Measurements from ENCODE around the gene ADSL. TPM values are rescaled to one million over a fixed set of nuclear protein-coding genes. Genes with fewer than 3 reads are reported as not detected.
"Not testable (repeated sequence)": the region's sequence is repeated elsewhere in the genome, so short reads cannot be mapped to it uniquely, and the experiment has no call there.

Gene ADSL
- total RNA-seq: 100 to 1,000 TPM in 1 of 2 donors, 10 to 100 TPM in 1; 94.6 to 157 TPM

GRCh38 chr22:40346185-40347118 is at the start of gene ADSL:
Gene ADSL, plus strand, starts transcription at chr22:40346500. Its CDS starts 59 bp downstream, at chr22:40346559.
- Mint-ChIP-seq H3K27ac (peak within 1 kb of the TSS; percentile 95), H3K9me3 (no peaks in the 10 kb centered on the region), H3K36me3 (ENCODE audit: low read depth) (peaks cover 47% of the 10 kb centered on the region), H3K4me1 (peaks cover 23% of the 10 kb centered on the region), H3K27me3 (no peaks in the 10 kb centered on the region), H3K4me3 (peak within 1 kb of the TSS; percentile 79)
- ATAC-seq (replicated peaks): peak; percentile 94

GRCh38 chr22:40300316-40300715 is 46.0 kb upstream of the ADSL start:
- ATAC-seq (replicated peaks): no peak
- no peak overlapping the region for H3K4me3 Mint-ChIP-seq
- H3K4me1 Mint-ChIP-seq: peaks cover 5% of the 10 kb centered on the region
- no peaks in the 10 kb centered on the region for H3K9me3 Mint-ChIP-seq
- H3K27me3 Mint-ChIP-seq: no peaks in the 10 kb centered on the region
- H3K27ac Mint-ChIP-seq: no peak overlapping the region
- H3K36me3 Mint-ChIP-seq (ENCODE audit: low read depth): peaks cover 76% of the 10 kb centered on the region

- Mint-ChIP-seq H3K27me3 (no peaks in the 10 kb centered on the region), H3K36me3 (ENCODE audit: low read depth) (peaks cover 76% of the 10 kb centered on the region), H3K27ac (no peak overlapping the region), H3K9me3 (no peaks in the 10 kb centered on the region), H3K4me1 (peaks cover 5% of the 10 kb centered on the region), H3K4me3 (peak overlapping the region; percentile 36)
- peak; percentile 97 for ATAC-seq (replicated peaks)
Observed at GRCh38 chr22:40300884-40301672, 45.2 kb upstream of the ADSL start.

GRCh38 chr22:40302149-40302548 is 44.2 kb upstream of the ADSL start:
- no peak for ATAC-seq (replicated peaks)
- H3K9me3 Mint-ChIP-seq: no peaks in the 10 kb centered on the region
- H3K27me3 Mint-ChIP-seq: no peaks in the 10 kb centered on the region
- H3K27ac Mint-ChIP-seq: no peak overlapping the region
- H3K4me3 Mint-ChIP-seq: no peak overlapping the region
- peaks cover 5% of the 10 kb centered on the region for H3K4me1 Mint-ChIP-seq
- peaks cover 71% of the 10 kb centered on the region for H3K36me3 Mint-ChIP-seq (ENCODE audit: low read depth)

GRCh38 chr22:40305625-40306024 is 40.7 kb upstream of the ADSL start:
- ATAC-seq (replicated peaks): no peak
- Mint-ChIP-seq H3K9me3 (no peaks in the 10 kb centered on the region), H3K27me3 (no peaks in the 10 kb centered on the region), H3K4me1 (peaks cover 18% of the 10 kb centered on the region), H3K4me3 (no peak overlapping the region), H3K36me3 (ENCODE audit: low read depth) (peaks cover 81% of the 10 kb centered on the region), H3K27ac (no peak overlapping the region)

- no peaks in the 10 kb centered on the region for H3K27me3 Mint-ChIP-seq
- H3K4me1 Mint-ChIP-seq: peaks cover 18% of the 10 kb centered on the region
- H3K36me3 Mint-ChIP-seq (ENCODE audit: low read depth): peaks cover 85% of the 10 kb centered on the region
- ATAC-seq (replicated peaks): no peak
- no peaks in the 10 kb centered on the region for H3K9me3 Mint-ChIP-seq
- no peak overlapping the region for H3K4me3 Mint-ChIP-seq
- peak overlapping the region; percentile 34 for H3K27ac Mint-ChIP-seq
Observed at GRCh38 chr22:40308999-40309573, 37.2 kb upstream of the ADSL start.

- Mint-ChIP-seq H3K27me3 (no peaks in the 10 kb centered on the region), H3K27ac (no peak overlapping the region), H3K4me1 (peaks cover 18% of the 10 kb centered on the region), H3K4me3 (no peak overlapping the region), H3K9me3 (no peaks in the 10 kb centered on the region), H3K36me3 (ENCODE audit: low read depth) (peaks cover 87% of the 10 kb centered on the region)
- no peak for ATAC-seq (replicated peaks)
Observed at GRCh38 chr22:40309631-40310030, 36.7 kb upstream of the ADSL start.

GRCh38 chr22:40310081-40310767 is 36.1 kb upstream of the ADSL start:
- H3K36me3 Mint-ChIP-seq (ENCODE audit: low read depth): peaks cover 91% of the 10 kb centered on the region
- H3K27ac Mint-ChIP-seq: no peak overlapping the region
- no peaks in the 10 kb centered on the region for H3K9me3 Mint-ChIP-seq
- ATAC-seq (replicated peaks): no peak
- H3K4me3 Mint-ChIP-seq: no peak overlapping the region
- H3K27me3 Mint-ChIP-seq: no peaks in the 10 kb centered on the region
- H3K4me1 Mint-ChIP-seq: peaks cover 13% of the 10 kb centered on the region

- Mint-ChIP-seq H3K4me1 (peaks cover 13% of the 10 kb centered on the region), H3K36me3 (ENCODE audit: low read depth) (peaks cover 91% of the 10 kb centered on the region), H3K4me3 (no peak overlapping the region), H3K9me3 (no peaks in the 10 kb centered on the region), H3K27ac (no peak overlapping the region), H3K27me3 (no peaks in the 10 kb centered on the region)
- no peak for ATAC-seq (replicated peaks)
Observed at GRCh38 chr22:40310768-40311120, 35.6 kb upstream of the ADSL start.

GRCh38 chr22:40311646-40312045 is 34.7 kb upstream of the ADSL start:
- not testable (repeated sequence) for H3K27ac Mint-ChIP-seq

GRCh38 chr22:40312050-40312449 is 34.2 kb upstream of the ADSL start:
- H3K36me3 Mint-ChIP-seq (ENCODE audit: low read depth): peaks cover 100% of the 10 kb centered on the region
- peak overlapping the region; percentile 62 for H3K27ac Mint-ChIP-seq
- no peaks in the 10 kb centered on the region for H3K9me3 Mint-ChIP-seq
- no peak overlapping the region for H3K4me3 Mint-ChIP-seq
- no peaks in the 10 kb centered on the region for H3K27me3 Mint-ChIP-seq
- H3K4me1 Mint-ChIP-seq: peaks cover 20% of the 10 kb centered on the region
- ATAC-seq (replicated peaks): no peak

More at GRCh38 chr22:40311646-40312045, 34.7 kb upstream of the ADSL start:
- not testable (repeated sequence) for H3K4me3 Mint-ChIP-seq; H3K27me3 Mint-ChIP-seq; H3K9me3 Mint-ChIP-seq; ATAC-seq (replicated peaks)
- peaks cover 15% of the 10 kb centered on the region for H3K4me1 Mint-ChIP-seq
- H3K36me3 Mint-ChIP-seq (ENCODE audit: low read depth): peaks cover 97% of the 10 kb centered on the region

GRCh38 chr22:40313007-40313406 is 33.3 kb upstream of the ADSL start:
- Mint-ChIP-seq H3K36me3 (ENCODE audit: low read depth) (peaks cover 100% of the 10 kb centered on the region), H3K27ac (peak overlapping the region; percentile 62)

GRCh38 chr22:40314041-40314440 is 32.3 kb upstream of the ADSL start:
- Mint-ChIP-seq H3K27me3 (no peaks in the 10 kb centered on the region), H3K9me3 (no peaks in the 10 kb centered on the region), H3K4me1 (peaks cover 6% of the 10 kb centered on the region), H3K36me3 (ENCODE audit: low read depth) (peaks cover 100% of the 10 kb centered on the region), H3K27ac (peak overlapping the region; percentile 75), H3K4me3 (no peak overlapping the region)
- no peak for ATAC-seq (replicated peaks)

More at GRCh38 chr22:40313007-40313406, 33.3 kb upstream of the ADSL start:
- Mint-ChIP-seq H3K4me3 (no peak overlapping the region), H3K9me3 (no peaks in the 10 kb centered on the region), H3K4me1 (peaks cover 15% of the 10 kb centered on the region), H3K27me3 (no peaks in the 10 kb centered on the region)
- ATAC-seq (replicated peaks): no peak

- H3K4me3 Mint-ChIP-seq: peak overlapping the region; percentile 5
- peak overlapping the region; percentile 79 for H3K27ac Mint-ChIP-seq
- H3K27me3 Mint-ChIP-seq: no peaks in the 10 kb centered on the region
- no peaks in the 10 kb centered on the region for H3K9me3 Mint-ChIP-seq
- H3K36me3 Mint-ChIP-seq (ENCODE audit: low read depth): peaks cover 69% of the 10 kb centered on the region
- peak; percentile 24 for ATAC-seq (replicated peaks)
- peaks cover 31% of the 10 kb centered on the region for H3K4me1 Mint-ChIP-seq
Observed at GRCh38 chr22:40320687-40321086, 25.6 kb upstream of the ADSL start.
